ENCODE results near the gene ARID3C.

ARID3C gene

DNA sequence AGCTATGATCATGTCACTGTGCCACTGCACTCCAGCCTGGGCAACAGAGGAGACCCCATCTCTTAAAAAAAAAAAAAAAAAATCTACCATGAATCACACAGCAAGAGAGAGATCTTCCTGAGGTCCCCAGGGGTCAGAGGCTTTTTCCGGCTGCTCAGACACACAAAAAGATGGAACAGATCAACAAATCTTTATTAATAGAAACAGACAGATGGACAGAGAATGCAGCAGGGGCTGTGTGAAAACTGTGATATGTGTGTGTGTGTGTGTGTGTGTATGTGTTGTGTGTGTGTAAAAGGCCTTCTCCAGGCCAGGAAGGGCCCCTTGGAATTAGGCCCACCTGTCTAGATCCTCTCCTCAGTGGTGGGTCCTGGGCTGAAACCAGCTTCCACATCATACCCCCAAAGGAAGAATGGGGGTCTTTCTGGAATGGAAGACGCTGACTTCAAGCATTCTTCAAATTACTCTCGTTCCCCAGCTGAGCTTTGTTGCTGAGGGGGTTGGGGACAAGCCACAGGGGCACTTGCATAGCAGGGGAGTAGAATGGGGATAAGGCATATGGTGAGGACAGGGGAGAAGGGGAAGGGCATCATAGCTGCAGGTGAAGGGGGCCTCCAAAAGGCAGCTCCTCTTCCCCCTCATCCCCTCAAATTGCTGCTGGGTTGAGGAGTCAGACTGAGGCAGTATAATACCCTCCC lies 5.8 kb upstream of the ARID3C start:
- no peak for TF ChIP-seq CTCF (conservative IDR thresholded peaks at IDR 0.05; ENCODE audit: low read depth, low read length)
- H3K27me3 ChIP-seq (ENCODE audit: insufficient read depth, low read depth): peaks cover 14% of the 10 kb centered on the region; the same call in 1 of the 2 replicates
- peaks cover 25% of the 10 kb centered on the region for H3K79me2 ChIP-seq (ENCODE audit: insufficient read depth, low read depth)
- H3K27ac ChIP-seq: no peak overlapping the region
- no peak overlapping the region for H3K4me2 ChIP-seq
- H2AFZ ChIP-seq (ENCODE audit: low read depth): no peak overlapping the region
- no peak overlapping the region for H3K4me3 ChIP-seq (IDR thresholded peaks at IDR 0.05; ENCODE audit: insufficient read depth, low read depth, low read length)
- H3K4me1 ChIP-seq (ENCODE audit: low read depth, poor library complexity, severe bottlenecking): peaks cover 26% of the 10 kb centered on the region
- no peak overlapping the region for H3K9ac ChIP-seq
- no peaks in the 10 kb centered on the region for H4K20me1 ChIP-seq (ENCODE audit: insufficient read depth)
- H3K36me3 ChIP-seq (ENCODE audit: insufficient read depth): no peaks in the 10 kb centered on the region

GRCh38 chr9:34633851-34634550 lies 5.1 kb upstream of the ARID3C start:
- H3K4me2 ChIP-seq: no peak overlapping the region
- H3K27me3 ChIP-seq (ENCODE audit: insufficient read depth, low read depth): peaks cover 21% of the 10 kb centered on the region; the same call in 1 of the 2 replicates
- H3K4me3 ChIP-seq (IDR thresholded peaks at IDR 0.05; ENCODE audit: insufficient read depth, low read depth, low read length): no peak overlapping the region
- peaks cover 25% of the 10 kb centered on the region for H3K79me2 ChIP-seq (ENCODE audit: insufficient read depth, low read depth)
- H2AFZ ChIP-seq (ENCODE audit: low read depth): no peak overlapping the region
- H3K27ac ChIP-seq: no peak overlapping the region
- no peaks in the 10 kb centered on the region for H3K36me3 ChIP-seq (ENCODE audit: insufficient read depth)
- TF ChIP-seq CTCF (conservative IDR thresholded peaks at IDR 0.05; ENCODE audit: low read depth, low read length): peak; percentile 92
- no peaks in the 10 kb centered on the region for H4K20me1 ChIP-seq (ENCODE audit: insufficient read depth)
- peaks cover 26% of the 10 kb centered on the region for H3K4me1 ChIP-seq (ENCODE audit: low read depth, poor library complexity, severe bottlenecking)
- H3K9ac ChIP-seq: no peak overlapping the region

- no peak overlapping the region for H3K4me2 ChIP-seq
- H3K4me3 ChIP-seq (IDR thresholded peaks at IDR 0.05; ENCODE audit: insufficient read depth, low read depth, low read length): no peak overlapping the region
- peaks cover 27% of the 10 kb centered on the region for H3K27me3 ChIP-seq (ENCODE audit: insufficient read depth, low read depth)
- H3K79me2 ChIP-seq (ENCODE audit: insufficient read depth, low read depth): peaks cover 25% of the 10 kb centered on the region
- TF ChIP-seq CTCF (conservative IDR thresholded peaks at IDR 0.05; ENCODE audit: low read depth, low read length): no peak
- H3K9ac ChIP-seq: no peak overlapping the region
- no peak overlapping the region for H2AFZ ChIP-seq (ENCODE audit: low read depth)
- H3K4me1 ChIP-seq (ENCODE audit: low read depth, poor library complexity, severe bottlenecking): peaks cover 22% of the 10 kb centered on the region
- H3K27ac ChIP-seq: no peak overlapping the region
- no peaks in the 10 kb centered on the region for H4K20me1 ChIP-seq (ENCODE audit: insufficient read depth)
- no peaks in the 10 kb centered on the region for H3K36me3 ChIP-seq (ENCODE audit: insufficient read depth)
These were observed 4.3 kb upstream of the ARID3C start for GRCh38 chr9:34633166-34633565.

GRCh38 chr9:34630402-34631154 lies 1.7 kb upstream of the ARID3C start:
- no peak overlapping the region for H3K4me3 ChIP-seq (IDR thresholded peaks at IDR 0.05; ENCODE audit: insufficient read depth, low read depth, low read length)
- H4K20me1 ChIP-seq (ENCODE audit: insufficient read depth): no peaks in the 10 kb centered on the region
- no peak for TF ChIP-seq CTCF (conservative IDR thresholded peaks at IDR 0.05; ENCODE audit: low read depth, low read length)
- no peak overlapping the region for H3K4me2 ChIP-seq
- H3K36me3 ChIP-seq (ENCODE audit: insufficient read depth): no peaks in the 10 kb centered on the region
- H3K27ac ChIP-seq: no peak overlapping the region
- no peak overlapping the region for H3K9ac ChIP-seq
- no peak overlapping the region for H2AFZ ChIP-seq (ENCODE audit: low read depth)
- H3K79me2 ChIP-seq (ENCODE audit: insufficient read depth, low read depth): peaks cover 6% of the 10 kb centered on the region
- peaks cover 13% of the 10 kb centered on the region for H3K4me1 ChIP-seq (ENCODE audit: low read depth, poor library complexity, severe bottlenecking)
- H3K27me3 ChIP-seq (ENCODE audit: insufficient read depth, low read depth): peaks cover 53% of the 10 kb centered on the region
